GM23338 (cell line): ENCODE data around the gene PRKCQ. TPM values are rescaled to one million over a fixed set of nuclear protein-coding genes. Genes with fewer than 3 reads are reported as not detected.

Source experiments
- ATAC-seq: fragments of 200-7000 bp; cut with Tn5 transposase; 3 replicates; pipeline ENCODE4 v1.9.1; 2020
- DNase-seq: peaks from one replicate; pipeline ENCODE4 v3.0.0-alpha.2; 2015; ENCODE audit warnings: low spot score
- H2AFZ ChIP-seq: fragments of 200-600 bp; sonication (generic); 2 replicates; pipeline ENCODE4 v1.8.0; 2016; ENCODE audit warnings: antibody characterized with exemption, mild to moderate bottlenecking, moderate library complexity
- H3F3A ChIP-seq: fragments of 200-600 bp; sonication (generic); replicated peaks from 2 replicates; pipeline ENCODE4 v1.8.0; 2017; ENCODE audit warnings: antibody characterized with exemption, mixed run types, low read depth
- H3K27ac ChIP-seq: fragments of 200-600 bp; sonication (generic); 2 replicates; pipeline ENCODE4 v1.6.1; 2016; ENCODE audit warnings: low read depth
- H3K27me3 ChIP-seq: fragments of 200-600 bp; sonication (generic); 2 replicates; pipeline ENCODE4 v1.8.0; 2016; ENCODE audit warnings: mild to moderate bottlenecking, mixed run types, moderate library complexity; ENCODE audit not compliant: insufficient read depth
- H3K36me3 ChIP-seq: fragments of 200-600 bp; sonication (generic); 2 replicates; pipeline ENCODE4 v1.8.0; 2016; ENCODE audit warnings: mild to moderate bottlenecking; ENCODE audit not compliant: insufficient read depth
- H3K4me1 ChIP-seq: fragments of 200-600 bp; sonication (generic); 2 replicates; pipeline ENCODE4 v1.8.0; 2016; ENCODE audit warnings: mild to moderate bottlenecking, moderate library complexity; ENCODE audit not compliant: insufficient read depth
- H3K4me2 ChIP-seq: fragments of 200-600 bp; sonication (generic); 2 replicates; pipeline ENCODE4 v1.7.1; 2017; ENCODE audit warnings: mixed run types
- H3K4me3 ChIP-seq: fragments of 200-600 bp; sonication (generic); 2 replicates; pipeline ENCODE4 v1.6.1; 2016; ENCODE audit warnings: mixed run types
- H3K79me2 ChIP-seq: fragments of 200-600 bp; sonication (generic); replicated peaks from 2 replicates; pipeline ENCODE4 v1.8.0; 2017; ENCODE audit warnings: mild to moderate bottlenecking; ENCODE audit not compliant: insufficient read depth
- H3K9me2 ChIP-seq: fragments of 200-600 bp; sonication (generic); 2 replicates; pipeline ENCODE4 v1.8.0; 2017; ENCODE audit not compliant: insufficient read depth
- H4K20me1 ChIP-seq: fragments of 200-600 bp; sonication (generic); replicated peaks from 2 replicates; pipeline ENCODE4 v1.8.0; 2017; ENCODE audit warnings: mild to moderate bottlenecking; ENCODE audit not compliant: insufficient read depth
- H3K27ac Mint-ChIP-seq: 2 replicates; pipeline ENCODE4 v1.8.0; 2020; ENCODE audit warnings: inconsistent platforms, mild to moderate bottlenecking, moderate library complexity, mixed read lengths
- H3K27me3 Mint-ChIP-seq: 3 replicates; pipeline ENCODE4 v1.8.0; 2022; ENCODE audit warnings: low read depth, mild to moderate bottlenecking, moderate library complexity, mixed read lengths, inconsistent platforms; ENCODE audit not compliant: insufficient read depth, poor library complexity
- H3K36me3 Mint-ChIP-seq: 3 replicates; pipeline ENCODE4 v1.8.0; 2021; ENCODE audit warnings: low read depth, mild to moderate bottlenecking, inconsistent platforms, moderate library complexity, mixed read lengths
- H3K4me1 Mint-ChIP-seq: 3 replicates; pipeline ENCODE4 v1.8.0; 2020; ENCODE audit warnings: mild to moderate bottlenecking, inconsistent platforms, mixed read lengths
- H3K4me3 Mint-ChIP-seq: 3 replicates; pipeline ENCODE4 v1.8.0; 2021; ENCODE audit warnings: moderate library complexity, mild to moderate bottlenecking, inconsistent platforms, mixed read lengths
- H3K9me3 Mint-ChIP-seq: 3 replicates; pipeline ENCODE4 v1.8.0; 2020; ENCODE audit warnings: moderate library complexity, mild to moderate bottlenecking, inconsistent platforms, mixed read lengths
- CREB1 ChIP-seq: fragments of 250-450 bp; sonication (Bioruptor Pico); IDR thresholded peaks from 2 replicates; pipeline ENCODE4 v1.5.0; 2020; ENCODE audit warnings: low read depth, mild to moderate bottlenecking, moderate library complexity
- EZH2 ChIP-seq: fragments of 200-600 bp; sonication (generic); IDR thresholded peaks from one replicate; pipeline ENCODE4 v1.8.0; 2017; ENCODE audit warnings: antibody characterized with exemption, mild to moderate bottlenecking, low read depth; ENCODE audit not compliant: unreplicated experiment
- EZH2phosphoT487 ChIP-seq: fragments of 200-600 bp; sonication (generic); IDR thresholded peaks from one replicate; pipeline ENCODE4 v1.8.1; 2018; ENCODE audit warnings: antibody characterized with exemption; ENCODE audit not compliant: unreplicated experiment
- JUNB ChIP-seq: IDR thresholded peaks from one replicate; pipeline ENCODE4 v1.6.1; 2016; ENCODE audit warnings: antibody characterized with exemption; ENCODE audit not compliant: unreplicated experiment
- NANOG ChIP-seq: IDR thresholded peaks from 2 replicates; pipeline ENCODE4 v1.6.1; 2016; ENCODE audit warnings: antibody characterized with exemption, borderline replicate concordance
- POLR2AphosphoS5 ChIP-seq: IDR thresholded peaks from 2 replicates; pipeline ENCODE4 v1.6.1; 2016; ENCODE audit warnings: antibody characterized with exemption, low read depth
- REST ChIP-seq: IDR thresholded peaks from one replicate; pipeline ENCODE4 v1.6.1; 2018; ENCODE audit warnings: antibody characterized with exemption; ENCODE audit not compliant: unreplicated experiment
- STAT1 ChIP-seq: IDR thresholded peaks from one replicate; pipeline ENCODE4 v1.6.1; 2016; ENCODE audit warnings: antibody characterized with exemption; ENCODE audit not compliant: unreplicated experiment
- ZNF114 ChIP-seq: fragments of 250-450 bp; sonication (Bioruptor Pico); IDR thresholded peaks from 2 replicates; pipeline ENCODE4 v1.5.0; 2020; ENCODE audit warnings: mild to moderate bottlenecking, moderate library complexity
- ZNF331 ChIP-seq: fragments of 250-450 bp; sonication (Bioruptor Pico); IDR thresholded peaks from 2 replicates; pipeline ENCODE4 v1.5.0; 2020; ENCODE audit warnings: low read depth, mild to moderate bottlenecking, moderate library complexity
- polyA plus RNA-seq: library from polyadenylated mRNA; unstranded; fragments of >200 nt; fragmentation: Nextera tagmentation; extraction: Ambion mirVana; gene quantifications from 2 replicates; pipeline ENCODE4 v1.2.1, GENCODE V29; 2016
- total RNA-seq: library from RNA; depleted of rRNA; stranded (reverse); fragments of >200 nt; shearing (Covaris generic); gene quantifications from 2 replicates; pipeline ENCODE4 v1.2.3, GENCODE V29; 2014
- TF ChIP-seq, protein P1 (sequence below), 2 experiments: fragments of 200-600 bp in 1 of 2; sonication (generic) in 1 of 2; conservative IDR thresholded peaks; 2 replicates each; pipeline versions ENCODE4 v1.5.1 to v1.6.1; 2016 to 2017; ENCODE audit warnings: antibody characterized with exemption in 2 of 2, low read depth in 2 of 2, mild to moderate bottlenecking in 2 of 2, moderate library complexity in 1 of 2
- TF ChIP-seq, protein P2 (sequence below): IDR thresholded peaks from 2 replicates; pipeline ENCODE4 v1.6.1; 2016; ENCODE audit warnings: antibody characterized with exemption
- TF ChIP-seq, protein P3 (sequence below): fragments of 250-450 bp; sonication (Bioruptor Pico); IDR thresholded peaks from 2 replicates; pipeline ENCODE4 v1.5.0; 2020; ENCODE audit warnings: mild to moderate bottlenecking, moderate library complexity

PRKCQ gene
- total and polyA plus RNA-seq, 2 experiments from 2014 or later = 12.6 to 28.5 TPM

- Mint-ChIP-seq H3K36me3 (peaks cover 9% of the 10 kb centered on the region), H3K4me3 (no peak overlapping the region), H3K27ac (no peak overlapping the region), H3K27me3 (no peaks in the 10 kb centered on the region), H3K4me1 (peaks cover 8% of the 10 kb centered on the region; the same call in 2 of the 3 replicates), H3K9me3 (peaks cover 13% of the 10 kb centered on the region)
- Histone ChIP-seq H3K36me3 (no peaks in the 10 kb centered on the region; the same call in 1 of the 2 replicates), H3K4me2 (no peak overlapping the region), H3K79me2 (no peaks in the 10 kb centered on the region), H4K20me1 (no peaks in the 10 kb centered on the region), H3K27ac (no peak overlapping the region), H3K4me1 (peaks cover 7% of the 10 kb centered on the region; the same call in 1 of the 2 replicates), H3K9me2 (no peaks in the 10 kb centered on the region), H2AFZ (no peak overlapping the region), H3K27me3 (no peaks in the 10 kb centered on the region), H3F3A (0 out of 2 replicates have a peak, but pooled peaks cover 3% of the 10 kb centered on the region), H3K4me3 (no peak overlapping the region)
- no peak for DNase-seq
- ATAC-seq = no peak
- TF ChIP-seq JUNB (no peak), ZNF331 (CRISPR knock-in tag) (no peak), STAT1 (no peak), NANOG (no peak), EZH2 (no peak), REST (no peak), ZNF114 (CRISPR knock-in tag) (no peak), POLR2AphosphoS5 (no peak), CREB1 (CRISPR knock-in tag) (no peak), EZH2phosphoT487 (no peak)
- TF ChIP-seq, protein P1, sequence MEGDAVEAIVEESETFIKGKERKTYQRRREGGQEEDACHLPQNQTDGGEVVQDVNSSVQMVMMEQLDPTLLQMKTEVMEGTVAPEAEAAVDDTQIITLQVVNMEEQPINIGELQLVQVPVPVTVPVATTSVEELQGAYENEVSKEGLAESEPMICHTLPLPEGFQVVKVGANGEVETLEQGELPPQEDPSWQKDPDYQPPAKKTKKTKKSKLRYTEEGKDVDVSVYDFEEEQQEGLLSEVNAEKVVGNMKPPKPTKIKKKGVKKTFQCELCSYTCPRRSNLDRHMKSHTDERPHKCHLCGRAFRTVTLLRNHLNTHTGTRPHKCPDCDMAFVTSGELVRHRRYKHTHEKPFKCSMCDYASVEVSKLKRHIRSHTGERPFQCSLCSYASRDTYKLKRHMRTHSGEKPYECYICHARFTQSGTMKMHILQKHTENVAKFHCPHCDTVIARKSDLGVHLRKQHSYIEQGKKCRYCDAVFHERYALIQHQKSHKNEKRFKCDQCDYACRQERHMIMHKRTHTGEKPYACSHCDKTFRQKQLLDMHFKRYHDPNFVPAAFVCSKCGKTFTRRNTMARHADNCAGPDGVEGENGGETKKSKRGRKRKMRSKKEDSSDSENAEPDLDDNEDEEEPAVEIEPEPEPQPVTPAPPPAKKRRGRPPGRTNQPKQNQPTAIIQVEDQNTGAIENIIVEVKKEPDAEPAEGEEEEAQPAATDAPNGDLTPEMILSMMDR (conservative IDR thresholded peaks at IDR 0.05; ENCODE audit: low read depth in 2 of 2) = no peak
- TF ChIP-seq, protein P2, sequence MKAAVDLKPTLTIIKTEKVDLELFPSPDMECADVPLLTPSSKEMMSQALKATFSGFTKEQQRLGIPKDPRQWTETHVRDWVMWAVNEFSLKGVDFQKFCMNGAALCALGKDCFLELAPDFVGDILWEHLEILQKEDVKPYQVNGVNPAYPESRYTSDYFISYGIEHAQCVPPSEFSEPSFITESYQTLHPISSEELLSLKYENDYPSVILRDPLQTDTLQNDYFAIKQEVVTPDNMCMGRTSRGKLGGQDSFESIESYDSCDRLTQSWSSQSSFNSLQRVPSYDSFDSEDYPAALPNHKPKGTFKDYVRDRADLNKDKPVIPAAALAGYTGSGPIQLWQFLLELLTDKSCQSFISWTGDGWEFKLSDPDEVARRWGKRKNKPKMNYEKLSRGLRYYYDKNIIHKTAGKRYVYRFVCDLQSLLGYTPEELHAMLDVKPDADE = no peak
- TF ChIP-seq, protein P3, sequence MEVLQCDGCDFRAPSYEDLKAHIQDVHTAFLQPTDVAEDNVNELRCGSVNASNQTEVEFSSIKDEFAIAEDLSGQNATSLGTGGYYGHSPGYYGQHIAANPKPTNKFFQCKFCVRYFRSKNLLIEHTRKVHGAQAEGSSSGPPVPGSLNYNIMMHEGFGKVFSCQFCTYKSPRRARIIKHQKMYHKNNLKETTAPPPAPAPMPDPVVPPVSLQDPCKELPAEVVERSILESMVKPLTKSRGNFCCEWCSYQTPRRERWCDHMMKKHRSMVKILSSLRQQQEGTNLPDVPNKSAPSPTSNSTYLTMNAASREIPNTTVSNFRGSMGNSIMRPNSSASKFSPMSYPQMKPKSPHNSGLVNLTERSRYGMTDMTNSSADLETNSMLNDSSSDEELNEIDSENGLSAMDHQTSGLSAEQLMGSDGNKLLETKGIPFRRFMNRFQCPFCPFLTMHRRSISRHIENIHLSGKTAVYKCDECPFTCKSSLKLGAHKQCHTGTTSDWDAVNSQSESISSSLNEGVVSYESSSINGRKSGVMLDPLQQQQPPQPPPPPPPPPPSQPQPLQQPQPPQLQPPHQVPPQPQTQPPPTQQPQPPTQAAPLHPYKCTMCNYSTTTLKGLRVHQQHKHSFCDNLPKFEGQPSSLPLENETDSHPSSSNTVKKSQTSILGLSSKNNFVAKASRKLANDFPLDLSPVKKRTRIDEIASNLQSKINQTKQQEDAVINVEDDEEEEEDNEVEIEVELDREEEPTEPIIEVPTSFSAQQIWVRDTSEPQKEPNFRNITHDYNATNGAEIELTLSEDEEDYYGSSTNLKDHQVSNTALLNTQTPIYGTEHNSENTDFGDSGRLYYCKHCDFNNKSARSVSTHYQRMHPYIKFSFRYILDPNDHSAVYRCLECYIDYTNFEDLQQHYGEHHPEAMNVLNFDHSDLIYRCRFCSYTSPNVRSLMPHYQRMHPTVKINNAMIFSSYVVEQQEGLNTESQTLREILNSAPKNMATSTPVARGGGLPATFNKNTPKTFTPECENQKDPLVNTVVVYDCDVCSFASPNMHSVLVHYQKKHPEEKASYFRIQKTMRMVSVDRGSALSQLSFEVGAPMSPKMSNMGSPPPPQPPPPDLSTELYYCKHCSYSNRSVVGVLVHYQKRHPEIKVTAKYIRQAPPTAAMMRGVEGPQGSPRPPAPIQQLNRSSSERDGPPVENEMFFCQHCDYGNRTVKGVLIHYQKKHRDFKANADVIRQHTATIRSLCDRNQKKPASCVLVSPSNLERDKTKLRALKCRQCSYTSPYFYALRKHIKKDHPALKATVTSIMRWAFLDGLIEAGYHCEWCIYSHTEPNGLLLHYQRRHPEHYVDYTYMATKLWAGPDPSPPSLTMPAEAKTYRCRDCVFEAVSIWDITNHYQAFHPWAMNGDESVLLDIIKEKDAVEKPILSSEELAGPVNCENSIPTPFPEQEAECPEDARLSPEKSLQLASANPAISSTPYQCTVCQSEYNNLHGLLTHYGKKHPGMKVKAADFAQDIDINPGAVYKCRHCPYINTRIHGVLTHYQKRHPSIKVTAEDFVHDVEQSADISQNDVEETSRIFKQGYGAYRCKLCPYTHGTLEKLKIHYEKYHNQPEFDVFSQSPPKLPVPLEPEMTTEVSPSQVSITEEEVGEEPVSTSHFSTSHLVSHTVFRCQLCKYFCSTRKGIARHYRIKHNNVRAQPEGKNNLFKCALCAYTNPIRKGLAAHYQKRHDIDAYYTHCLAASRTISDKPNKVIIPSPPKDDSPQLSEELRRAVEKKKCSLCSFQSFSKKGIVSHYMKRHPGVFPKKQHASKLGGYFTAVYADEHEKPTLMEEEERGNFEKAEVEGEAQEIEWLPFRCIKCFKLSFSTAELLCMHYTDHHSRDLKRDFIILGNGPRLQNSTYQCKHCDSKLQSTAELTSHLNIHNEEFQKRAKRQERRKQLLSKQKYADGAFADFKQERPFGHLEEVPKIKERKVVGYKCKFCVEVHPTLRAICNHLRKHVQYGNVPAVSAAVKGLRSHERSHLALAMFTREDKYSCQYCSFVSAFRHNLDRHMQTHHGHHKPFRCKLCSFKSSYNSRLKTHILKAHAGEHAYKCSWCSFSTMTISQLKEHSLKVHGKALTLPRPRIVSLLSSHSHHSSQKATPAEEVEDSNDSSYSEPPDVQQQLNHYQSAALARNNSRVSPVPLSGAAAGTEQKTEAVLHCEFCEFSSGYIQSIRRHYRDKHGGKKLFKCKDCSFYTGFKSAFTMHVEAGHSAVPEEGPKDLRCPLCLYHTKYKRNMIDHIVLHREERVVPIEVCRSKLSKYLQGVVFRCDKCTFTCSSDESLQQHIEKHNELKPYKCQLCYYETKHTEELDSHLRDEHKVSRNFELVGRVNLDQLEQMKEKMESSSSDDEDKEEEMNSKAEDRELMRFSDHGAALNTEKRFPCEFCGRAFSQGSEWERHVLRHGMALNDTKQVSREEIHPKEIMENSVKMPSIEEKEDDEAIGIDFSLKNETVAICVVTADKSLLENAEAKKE (CRISPR knock-in tag) = no peak
Measured at GRCh38 chr10:6607778-6608177, 27.7 kb upstream of the PRKCQ start.
